ENCODE data around the gene FLOT1. TPM values are rescaled to one million over a fixed set of nuclear protein-coding genes. Genes with fewer than 3 reads are reported as not detected.

The FLOT1 gene
- total and polyA plus RNA-seq, 2 of the 13 experiments (the other 11 are each of a cell fraction or from before 2014, with no cell fraction given) = 82.3 to 130 TPM

DNA sequence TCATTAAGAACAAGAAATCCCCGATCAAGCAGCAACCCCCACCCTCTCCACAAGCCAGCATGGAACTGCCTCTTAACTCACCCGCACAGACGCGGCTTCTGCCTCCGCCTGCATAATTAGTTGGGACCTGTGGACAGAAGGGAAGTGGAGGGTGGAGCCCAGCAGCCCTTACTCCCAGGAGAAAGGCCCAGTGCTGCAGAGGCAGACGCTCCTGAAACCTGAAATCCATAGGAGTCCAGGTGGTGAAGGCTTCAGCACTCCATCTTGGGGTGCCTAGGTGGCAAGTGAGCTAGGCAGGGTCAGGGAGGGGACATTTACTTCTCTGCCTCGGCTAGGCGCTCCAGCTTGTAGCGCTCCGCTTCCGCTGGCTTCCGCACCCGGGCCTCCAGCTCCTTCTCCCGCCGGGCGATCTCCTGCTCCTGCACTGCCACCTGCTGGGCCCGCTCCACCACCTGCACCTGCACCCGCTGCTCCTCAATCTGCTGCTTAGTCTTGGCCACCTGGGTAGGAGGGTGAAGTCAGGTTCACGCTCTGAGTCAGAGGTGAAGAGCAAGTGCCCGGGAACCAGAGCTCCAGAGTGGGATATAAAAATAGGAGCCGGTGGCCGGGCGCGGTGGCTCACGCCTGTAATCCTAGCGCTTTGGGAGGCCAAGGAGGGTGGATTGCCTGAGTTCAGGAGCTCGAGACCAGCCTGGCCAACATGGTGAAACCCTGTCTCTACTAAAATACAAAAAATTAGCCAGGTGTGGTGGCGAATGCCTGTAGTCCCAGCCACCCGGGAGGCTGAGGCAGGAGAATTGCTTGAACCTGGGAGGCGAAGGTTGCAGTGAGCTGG lies 11.7 kb downstream of the FLOT1 start (continued):
- TF ChIP-seq, protein P1, sequence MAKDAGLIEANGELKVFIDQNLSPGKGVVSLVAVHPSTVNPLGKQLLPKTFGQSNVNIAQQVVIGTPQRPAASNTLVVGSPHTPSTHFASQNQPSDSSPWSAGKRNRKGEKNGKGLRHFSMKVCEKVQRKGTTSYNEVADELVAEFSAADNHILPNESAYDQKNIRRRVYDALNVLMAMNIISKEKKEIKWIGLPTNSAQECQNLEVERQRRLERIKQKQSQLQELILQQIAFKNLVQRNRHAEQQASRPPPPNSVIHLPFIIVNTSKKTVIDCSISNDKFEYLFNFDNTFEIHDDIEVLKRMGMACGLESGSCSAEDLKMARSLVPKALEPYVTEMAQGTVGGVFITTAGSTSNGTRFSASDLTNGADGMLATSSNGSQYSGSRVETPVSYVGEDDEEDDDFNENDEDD (CRISPR knock-in tag; IDR thresholded peaks at IDR 0.05; ENCODE audit: borderline replicate concordance) = peak; percentile 43; the same call in 1 of the 2 replicates
- no peak for TF ChIP-seq CBX2 (IDR thresholded peaks at IDR 0.05; ENCODE audit: low read depth, low read length)
- TF ChIP-seq CBX2 (CRISPR knock-in tag; IDR thresholded peaks at IDR 0.05; ENCODE audit: low read depth) = no peak
- no peak for TF ChIP-seq MTF2 (CRISPR knock-in tag; IDR thresholded peaks at IDR 0.05; ENCODE audit: borderline replicate concordance)
- no peak for TF ChIP-seq ZFYVE20 (CRISPR knock-in tag; IDR thresholded peaks at IDR 0.05; ENCODE audit: borderline replicate concordance, low read depth)
- no peak for TF ChIP-seq ZNF530 (CRISPR knock-in tag; IDR thresholded peaks at IDR 0.05; ENCODE audit: low read depth)
- peak; percentile 36; the same call in 1 of the 2 replicates for TF ChIP-seq ZNF350 (CRISPR knock-in tag; IDR thresholded peaks at IDR 0.05; ENCODE audit: borderline replicate concordance, low read depth)
- TF ChIP-seq NFRKB (IDR thresholded peaks at IDR 0.05) = no peak
- no peak for TF ChIP-seq MEIS1 (CRISPR knock-in tag; IDR thresholded peaks at IDR 0.05; ENCODE audit: borderline replicate concordance)
- TF ChIP-seq, protein P2, sequence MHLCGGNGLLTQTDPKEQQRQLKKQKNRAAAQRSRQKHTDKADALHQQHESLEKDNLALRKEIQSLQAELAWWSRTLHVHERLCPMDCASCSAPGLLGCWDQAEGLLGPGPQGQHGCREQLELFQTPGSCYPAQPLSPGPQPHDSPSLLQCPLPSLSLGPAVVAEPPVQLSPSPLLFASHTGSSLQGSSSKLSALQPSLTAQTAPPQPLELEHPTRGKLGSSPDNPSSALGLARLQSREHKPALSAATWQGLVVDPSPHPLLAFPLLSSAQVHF (CRISPR knock-in tag; IDR thresholded peaks at IDR 0.05) = no peak
- no peak for TF ChIP-seq ZNF543 (CRISPR knock-in tag; IDR thresholded peaks at IDR 0.05)
- TF ChIP-seq NRL (CRISPR knock-in tag; IDR thresholded peaks at IDR 0.05; ENCODE audit: borderline replicate concordance) = no peak; the same call in 1 of the 2 replicates
- no peak for TF ChIP-seq ZNF30 (CRISPR knock-in tag; IDR thresholded peaks at IDR 0.05)
- no peak for TF ChIP-seq ZNF616 (CRISPR knock-in tag; IDR thresholded peaks at IDR 0.05; ENCODE audit: low read depth)
- no peak for TF ChIP-seq SNRNP70 (IDR thresholded peaks at IDR 0.05; ENCODE audit: low read depth, low read length)
- TF ChIP-seq, protein P3, sequence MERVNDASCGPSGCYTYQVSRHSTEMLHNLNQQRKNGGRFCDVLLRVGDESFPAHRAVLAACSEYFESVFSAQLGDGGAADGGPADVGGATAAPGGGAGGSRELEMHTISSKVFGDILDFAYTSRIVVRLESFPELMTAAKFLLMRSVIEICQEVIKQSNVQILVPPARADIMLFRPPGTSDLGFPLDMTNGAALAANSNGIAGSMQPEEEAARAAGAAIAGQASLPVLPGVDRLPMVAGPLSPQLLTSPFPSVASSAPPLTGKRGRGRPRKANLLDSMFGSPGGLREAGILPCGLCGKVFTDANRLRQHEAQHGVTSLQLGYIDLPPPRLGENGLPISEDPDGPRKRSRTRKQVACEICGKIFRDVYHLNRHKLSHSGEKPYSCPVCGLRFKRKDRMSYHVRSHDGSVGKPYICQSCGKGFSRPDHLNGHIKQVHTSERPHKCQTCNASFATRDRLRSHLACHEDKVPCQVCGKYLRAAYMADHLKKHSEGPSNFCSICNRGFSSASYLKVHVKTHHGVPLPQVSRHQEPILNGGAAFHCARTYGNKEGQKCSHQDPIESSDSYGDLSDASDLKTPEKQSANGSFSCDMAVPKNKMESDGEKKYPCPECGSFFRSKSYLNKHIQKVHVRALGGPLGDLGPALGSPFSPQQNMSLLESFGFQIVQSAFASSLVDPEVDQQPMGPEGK (CRISPR knock-in tag; IDR thresholded peaks at IDR 0.05) = no peak
- no peak for TF ChIP-seq FOXK2 (IDR thresholded peaks at IDR 0.05)
- no peak for TF ChIP-seq ZNF496 (CRISPR knock-in tag; IDR thresholded peaks at IDR 0.05; ENCODE audit: insufficient replicate concordance)
- TF ChIP-seq, protein P4, sequence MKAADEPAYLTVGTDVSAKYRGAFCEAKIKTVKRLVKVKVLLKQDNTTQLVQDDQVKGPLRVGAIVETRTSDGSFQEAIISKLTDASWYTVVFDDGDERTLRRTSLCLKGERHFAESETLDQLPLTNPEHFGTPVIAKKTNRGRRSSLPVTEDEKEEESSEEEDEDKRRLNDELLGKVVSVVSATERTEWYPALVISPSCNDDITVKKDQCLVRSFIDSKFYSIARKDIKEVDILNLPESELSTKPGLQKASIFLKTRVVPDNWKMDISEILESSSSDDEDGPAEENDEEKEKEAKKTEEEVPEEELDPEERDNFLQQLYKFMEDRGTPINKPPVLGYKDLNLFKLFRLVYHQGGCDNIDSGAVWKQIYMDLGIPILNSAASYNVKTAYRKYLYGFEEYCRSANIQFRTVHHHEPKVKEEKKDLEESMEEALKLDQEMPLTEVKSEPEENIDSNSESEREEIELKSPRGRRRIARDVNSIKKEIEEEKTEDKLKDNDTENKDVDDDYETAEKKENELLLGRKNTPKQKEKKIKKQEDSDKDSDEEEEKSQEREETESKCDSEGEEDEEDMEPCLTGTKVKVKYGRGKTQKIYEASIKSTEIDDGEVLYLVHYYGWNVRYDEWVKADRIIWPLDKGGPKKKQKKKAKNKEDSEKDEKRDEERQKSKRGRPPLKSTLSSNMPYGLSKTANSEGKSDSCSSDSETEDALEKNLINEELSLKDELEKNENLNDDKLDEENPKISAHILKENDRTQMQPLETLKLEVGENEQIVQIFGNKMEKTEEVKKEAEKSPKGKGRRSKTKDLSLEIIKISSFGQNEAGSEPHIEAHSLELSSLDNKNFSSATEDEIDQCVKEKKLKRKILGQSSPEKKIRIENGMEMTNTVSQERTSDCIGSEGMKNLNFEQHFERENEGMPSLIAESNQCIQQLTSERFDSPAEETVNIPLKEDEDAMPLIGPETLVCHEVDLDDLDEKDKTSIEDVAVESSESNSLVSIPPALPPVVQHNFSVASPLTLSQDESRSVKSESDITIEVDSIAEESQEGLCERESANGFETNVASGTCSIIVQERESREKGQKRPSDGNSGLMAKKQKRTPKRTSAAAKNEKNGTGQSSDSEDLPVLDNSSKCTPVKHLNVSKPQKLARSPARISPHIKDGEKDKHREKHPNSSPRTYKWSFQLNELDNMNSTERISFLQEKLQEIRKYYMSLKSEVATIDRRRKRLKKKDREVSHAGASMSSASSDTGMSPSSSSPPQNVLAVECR (CRISPR knock-in tag; IDR thresholded peaks at IDR 0.05; ENCODE audit: borderline replicate concordance) = no peak; the same call in 1 of the 2 replicates
- TF ChIP-seq MZF1 (CRISPR knock-in tag; IDR thresholded peaks at IDR 0.05; ENCODE audit: borderline replicate concordance) = no peak
- peak; percentile 44 for TF ChIP-seq ZSCAN31 (CRISPR knock-in tag; IDR thresholded peaks at IDR 0.05; ENCODE audit: low read depth)
- TF ChIP-seq HMGA1 (CRISPR knock-in tag; conservative IDR thresholded peaks at IDR 0.05) = no peak
